Adrenal gland (tissue), 12 donors: ENCODE measurements around the gene EXOC4. TPM values are rescaled to one million over a fixed set of nuclear protein-coding genes. Genes with fewer than 3 reads are reported as not detected.

Experiments
- DNase-seq, 7 donors: peaks; one replicate each; pipeline ENCODE4 v3.0.0-alpha.2; 2019 to 2020
- H3K27ac ChIP-seq, 5 donors: fragments of 200-600 bp; sonication (generic) in 4 of 5; 1 replicate in 3 of 5; 2 replicates in 2 of 5; pipeline versions ENCODE4 v1.5.1 to v1.8.0; 2016 to 2020; ENCODE audit warnings: mild to moderate bottlenecking in 1 of 5
- H3K27me3 ChIP-seq: fragments of 200-600 bp; 2 replicates; pipeline ENCODE4 v1.8.0; 2021
- H3K36me3 ChIP-seq, 2 donors: fragments of 200-600 bp; replicated peaks in 1 of 2; 1 replicate in 1 of 2; 2 replicates in 1 of 2; pipeline versions ENCODE4 v1.5.1 to v1.8.0; 2018 to 2022
- H3K4me1 ChIP-seq, 2 donors: fragments of 200-600 bp; replicated peaks in 1 of 2; 1 replicate in 1 of 2; 2 replicates in 1 of 2; pipeline versions ENCODE4 v1.5.1 to v1.8.0; 2018 to 2021
- H3K4me3 ChIP-seq, 4 donors: fragments of 200-600 bp; sonication (generic) in 3 of 4; one replicate each; pipeline ENCODE4 v1.5.1; 2016 to 2018
- H3K9me3 ChIP-seq, 3 donors: fragments of 200-600 bp; sonication (generic) in 1 of 3; replicated peaks in 1 of 3; 1 replicate in 2 of 3; 2 replicates in 1 of 3; pipeline versions ENCODE4 v1.5.1 to v1.8.0; 2016 to 2021
- CTCF ChIP-seq, 6 experiments: fragments of 450-650 bp in 4 of 6; fragments of 200-600 bp in 2 of 6; sonication (generic) in 1 of 6; IDR thresholded peaks; 1 replicate in 5 of 6; 2 replicates in 1 of 6; pipeline versions ENCODE4 v1.5.1 to v1.8.0; 2016 to 2021; ENCODE audit warnings: antibody characterized with exemption in 6 of 6, mild to moderate bottlenecking in 2 of 6, moderate library complexity in 1 of 6
- POLR2A ChIP-seq, 2 donors: fragments of 450-650 bp; IDR thresholded peaks; one replicate each; pipeline ENCODE4 v1.6.1; 2017; ENCODE audit warnings: antibody characterized with exemption in 2 of 2, mild to moderate bottlenecking in 2 of 2, moderate library complexity in 1 of 2
- WGBS, 4 donors: extraction: QIAGEN DNeasy Blood & Tissue Kit in 2 of 4; methylation state at CpG; one replicate each; pipeline versions ENCODE4 v1.1.5 to v1.1.7; 2013 to 2017; 5-methylcytosine and 5-hydroxymethylcytosine counted together
- intact Hi-C, 2 donors: fragments of 100-400 bp; cut with DNase I; formaldehyde crosslinking; loops; one replicate each; pipeline versions ENCODE4 v1.14.1 to v1.15.0; 2022 to 2023
- polyA plus RNA-seq, 3 donors: library from polyadenylated mRNA; stranded (reverse); fragments of 200-250 nt in 2 of 3; fragments of 350-450 nt in 1 of 3; fragmentation: Illumina TruSeq in 1 of 3; extraction: RNeasy Lipid Tissue Mini Kit (QIAGEN cat#74804) in 1 of 3; gene quantifications; one replicate each; pipeline ENCODE4 v1.2.3, GENCODE V29; 2013 to 2014
- total RNA-seq, 9 donors: library from RNA; depleted of rRNA in 4 of 9; stranded (reverse); fragments of >200 nt in 4 of 9; fragments of 120-200 nt in 1 of 9; fragmentation: NEBNext Ultra II Directional in 1 of 9; extraction: Animal tissue kit (Norgen Biotek cat#: 25700) in 1 of 9; gene quantifications; one replicate each; pipeline versions ENCODE4 v1.1.0 to v1.2.4, GENCODE V29; 2013 to 2023
- donor health status: healthy with polysubstance abuse.
- donor health status: Bipolar disorder and iron deficiency.
- donor health status: DM: yes; HTN: yes; CAD: no.
- donor health status: DM: no; HTN: no; CAD: no.
- donor health status: DM: no; HTN: no; CAD: no.
- donor health status: DM: yes; HTN: yes; CAD: no.

Gene EXOC4
- total and polyA plus RNA-seq, 12 donors, result 12.5 to 93.8 (median 67.4) TPM

- Histone ChIP-seq H3K4me1 (no peaks in the 10 kb centered on the region), H3K27me3 (no peaks in the 10 kb centered on the region), H3K27ac (no peak overlapping the region), H3K36me3 (no peaks in the 10 kb centered on the region), H3K4me3 (no peak overlapping the region), H3K9me3 (no peaks in the 10 kb centered on the region)
- 70 to 81% (median 75%) methylated on average over 6 of the region's 6 CpGs for WGBS, 4 donors
- intact Hi-C loops, result no loop called here
- TF ChIP-seq POLR2A (IDR thresholded peaks at IDR 0.05) (no peak), CTCF (IDR thresholded peaks at IDR 0.05) (no peak)
- DNase-seq, result no peak
Measured at GRCh38 chr7:133293384-133294160, 40.7 kb downstream of the EXOC4 start.

- TF ChIP-seq POLR2A (IDR thresholded peaks at IDR 0.05) (no peak), CTCF (IDR thresholded peaks at IDR 0.05) (no peak)
- Histone ChIP-seq H3K4me1 (no peaks in the 10 kb centered on the region), H3K4me3 (no peak overlapping the region), H3K27me3 (no peaks in the 10 kb centered on the region), H3K9me3 (no peaks in the 10 kb centered on the region), H3K27ac (no peak overlapping the region), H3K36me3 (no peaks in the 10 kb centered on the region)
- intact Hi-C loops, result no loop called here
- DNase-seq, result no peak
Measured at GRCh38 chr7:133294234-133294633, 41.4 kb downstream of the EXOC4 start.

GRCh38 chr7:133295484-133295883, 42.6 kb downstream of the EXOC4 start:
- H3K4me3 ChIP-seq, result no peak overlapping the region
- no peak overlapping the region for H3K27ac ChIP-seq
- H3K27me3 ChIP-seq, result no peaks in the 10 kb centered on the region
- no peaks in the 10 kb centered on the region for H3K4me1 ChIP-seq
- intact Hi-C loops, result no loop called here
- no peak for DNase-seq
- TF ChIP-seq POLR2A (IDR thresholded peaks at IDR 0.05), result no peak
- H3K36me3 ChIP-seq, result no peaks in the 10 kb centered on the region
- H3K9me3 ChIP-seq, result no peaks in the 10 kb centered on the region
- 88 to 90% (median 89%) methylated on average over 3 of the region's 3 CpGs for WGBS, 4 donors

- intact Hi-C loops, result no loop called here
- Histone ChIP-seq H3K27me3 (no peaks in the 10 kb centered on the region), H3K4me3 (no peak overlapping the region), H3K27ac (no peak overlapping the region), H3K9me3 (no peaks in the 10 kb centered on the region), H3K4me1 (peaks cover 0 to 9% of the 10 kb centered on the region in 2 donors), H3K36me3 (no peaks in the 10 kb centered on the region)
- no peak for TF ChIP-seq CTCF (IDR thresholded peaks at IDR 0.05)
- no peak for TF ChIP-seq POLR2A (IDR thresholded peaks at IDR 0.05)
- DNase-seq, result no peak
- WGBS, 4 donors, result 92 to 97% (median 95%) methylated on average over 1 of the region's 1 CpG
Measured at GRCh38 chr7:133297093-133297492, 44.2 kb downstream of the EXOC4 start.

- 90 to 98% (median 97%) methylated on average over 5 of the region's 5 CpGs for WGBS, 4 donors
Measured at GRCh38 chr7:133298080-133298479, 45.2 kb downstream of the EXOC4 start.

More at GRCh38 chr7:133298080-133298479, 45.2 kb downstream of the EXOC4 start:
- Histone ChIP-seq H3K36me3 (no peaks in the 10 kb centered on the region), H3K4me1 (peaks cover 0 to 9% of the 10 kb centered on the region in 2 donors), H3K4me3 (no peak overlapping the region), H3K9me3 (no peaks in the 10 kb centered on the region), H3K27ac (no peak overlapping the region), H3K27me3 (no peaks in the 10 kb centered on the region)
- intact Hi-C loops, result no loop called here
- DNase-seq, result no peak
- TF ChIP-seq CTCF (IDR thresholded peaks at IDR 0.05), result no peak
- TF ChIP-seq POLR2A (IDR thresholded peaks at IDR 0.05), result no peak
